Panc1 (cell line): ENCODE results near the gene ZNF662. TPM values are rescaled to one million over a fixed set of nuclear protein-coding genes. Genes with fewer than 3 reads are reported as not detected.

Experiments used
- ATAC-seq: fragments of 200-7000 bp; cut with Tn5 transposase; 2 replicates; pipeline ENCODE4 v1.9.1; 2020; ENCODE audit warnings: mild to moderate bottlenecking, moderate library complexity
- BruUV-seq: library from RNA; stranded (reverse); fragments of 400-500 nt; replicated peaks from 2 replicates; lab custom pipeline; 2021; lab: Mats Ljungman, UMichigan
- CTCF ChIA-PET: fragments of 300-600 bp; sonication (Branson Sonifier 250); formaldehyde crosslinking; loops from one replicate; lab custom pipeline; 2022; ENCODE audit warnings: antibody characterized with exemption; lab: Charles Lee
- POLR2A ChIA-PET: fragments of 300-600 bp; sonication (Branson Sonifier 250); formaldehyde crosslinking; loops from one replicate; lab custom pipeline; 2022; ENCODE audit warnings: antibody characterized with exemption; lab: Charles Lee
- DNase-seq: peaks from one replicate; pipeline ENCODE4 v3.0.0-alpha.2; 2010; ENCODE audit warnings: low read depth, low spot score
- H3K27ac ChIP-seq: 2 replicates; pipeline ENCODE4 v1.5.1; 2011; ENCODE audit warnings: mild to moderate bottlenecking, low read length, inconsistent platforms
- H3K27me3 ChIP-seq: fragments of 200-500 bp; sonication (Bioruptor generic); 2 replicates; pipeline ENCODE4 v1.6.0; 2014; ENCODE audit warnings: low read length, inconsistent platforms; ENCODE audit not compliant: control insufficient read depth, insufficient read depth
- H3K36me3 ChIP-seq: fragments of 200-500 bp; sonication (Bioruptor generic); 2 replicates; pipeline ENCODE4 v1.5.1; 2014; ENCODE audit warnings: inconsistent platforms, mild to moderate bottlenecking, low read length, moderate library complexity; ENCODE audit not compliant: control insufficient read depth, insufficient read depth
- H3K4me1 ChIP-seq: 2 replicates; pipeline ENCODE4 v1.5.1; 2011; ENCODE audit warnings: inconsistent platforms, mild to moderate bottlenecking, low read length, moderate library complexity; ENCODE audit not compliant: control insufficient read depth, insufficient read depth
- H3K4me3 ChIP-seq, 2 experiments: 2 replicates each; pipeline ENCODE4 v1.5.1; 2011 to 2012; ENCODE audit warnings: low read depth in 2 of 2, low read length in 2 of 2, mild to moderate bottlenecking in 2 of 2, inconsistent platforms in 1 of 2, moderate library complexity in 1 of 2
- H3K9me3 ChIP-seq: fragments of 200-500 bp; sonication (Bioruptor generic); 2 replicates; pipeline ENCODE4 v1.5.1; 2014; ENCODE audit warnings: low read depth, mild to moderate bottlenecking, inconsistent platforms, low read length, moderate library complexity; ENCODE audit not compliant: control insufficient read depth, insufficient read depth
- CTCF ChIP-seq: fragments of 450-650 bp; IDR thresholded peaks from 2 replicates; pipeline ENCODE4 v1.5.1; 2017; ENCODE audit warnings: mild to moderate bottlenecking
- POLR2AphosphoS5 ChIP-seq: IDR thresholded peaks from 2 replicates; pipeline ENCODE4 v1.6.1; 2012; ENCODE audit warnings: mild to moderate bottlenecking, low read depth, low read length, moderate library complexity
- REST ChIP-seq, 2 experiments: IDR thresholded peaks; 2 replicates each; pipeline ENCODE4 v1.6.1; 2011 to 2012; ENCODE audit warnings: low read depth in 2 of 2, control low read depth in 1 of 2, low read length in 1 of 2, mild to moderate bottlenecking in 1 of 2, moderate library complexity in 1 of 2; ENCODE audit not compliant: insufficient read depth in 1 of 2
- SIN3A ChIP-seq: IDR thresholded peaks from 2 replicates; pipeline ENCODE4 v1.6.1; 2012; ENCODE audit warnings: low read depth, mild to moderate bottlenecking, low read length, moderate library complexity, borderline replicate concordance; ENCODE audit not compliant: insufficient read depth
- TCF7L2 ChIP-seq: IDR thresholded peaks from 2 replicates; pipeline ENCODE4 v1.6.1; 2011; ENCODE audit warnings: mild to moderate bottlenecking, low read depth, low read length, inconsistent platforms
- in situ Hi-C: cut with HindIII; loops from 2 replicates; pipeline ENCODE4 v1.10.0; 2016; ENCODE audit warnings: low sequenced_read_pairs, low pct_unique_long_range_greater_than_20kb
- intact Hi-C: fragments of 100-400 bp; cut with micrococcal nuclease; formaldehyde crosslinking; loops from one replicate; pipeline ENCODE4 v1.10.0; 2022; ENCODE audit not compliant: unreplicated experiment
- total RNA-seq: library from RNA; stranded (reverse); gene quantifications from one replicate; pipeline ENCODE4 v1.2.1, GENCODE V29; 2021; ENCODE audit not compliant: unreplicated experiment

Gene ZNF662
- total RNA-seq, 1 experiment from 2014 or later, result not detected

- ATAC-seq, result no peak
- DNase-seq, result no peak
- ChIA-PET CTCF (no interaction called here), POLR2A (no interaction called here)
- intact Hi-C loops, result no loop called here
- no peak for TF ChIP-seq SIN3A
- no peak for TF ChIP-seq CTCF
- no peak for TF ChIP-seq REST (IDR thresholded peaks at IDR 0.05; ENCODE audit: insufficient read depth in 1 of 2, low read depth in 2 of 2, low read length in 1 of 2)
- TF ChIP-seq TCF7L2, result no peak
- no peak for TF ChIP-seq POLR2AphosphoS5
- H3K9me3 ChIP-seq, result no peaks in the 10 kb centered on the region
- H3K4me3 ChIP-seq, result no peak overlapping the region
- in situ Hi-C loops, result no loop called here
- no TSS peak for BruUV-seq
- no peak overlapping the region for H3K27ac ChIP-seq
- no peaks in the 10 kb centered on the region for H3K27me3 ChIP-seq
- no peaks in the 10 kb centered on the region for H3K4me1 ChIP-seq
- no peaks in the 10 kb centered on the region for H3K36me3 ChIP-seq
Observed at GRCh38 chr3:42892169-42892568, 13.8 kb upstream of the ZNF662 start.

DNA sequence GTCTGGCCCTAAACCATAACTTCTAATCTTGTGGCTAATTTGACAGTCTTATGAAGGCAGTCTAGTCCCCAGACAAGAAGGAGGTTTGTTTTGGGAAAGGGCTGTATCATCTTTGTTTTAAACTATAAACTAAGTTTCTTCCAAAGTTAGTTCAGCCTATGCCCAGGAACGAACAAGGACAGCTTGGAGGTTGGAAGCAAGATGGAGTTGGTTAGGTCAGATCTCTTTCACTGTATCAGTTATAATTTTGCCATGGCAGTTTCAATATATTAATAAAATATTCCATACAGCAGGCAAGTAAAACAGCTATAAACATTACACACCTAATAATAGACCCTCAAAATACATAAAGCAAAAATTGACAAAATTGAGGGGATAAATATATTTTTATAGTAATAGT, 13.1 kb upstream of the ZNF662 start:
- ATAC-seq, result no peak
- in situ Hi-C loops (no loop called here), intact Hi-C loops (no loop called here)
- Histone ChIP-seq H3K27me3 (no peaks in the 10 kb centered on the region), H3K36me3 (no peaks in the 10 kb centered on the region), H3K4me3 (no peak overlapping the region), H3K4me1 (no peaks in the 10 kb centered on the region), H3K27ac (no peak overlapping the region), H3K9me3 (no peaks in the 10 kb centered on the region)
- DNase-seq, result no peak
- no TSS peak for BruUV-seq
- ChIA-PET CTCF (no interaction called here), POLR2A (no interaction called here)
- TF ChIP-seq POLR2AphosphoS5 (no peak), REST (IDR thresholded peaks at IDR 0.05; ENCODE audit: insufficient read depth in 1 of 2, low read depth in 2 of 2, low read length in 1 of 2) (no peak), CTCF (no peak), TCF7L2 (no peak), SIN3A (no peak)
